Adipocyte (in vitro differentiated cells): ENCODE data around the gene BMPR2.

ENCODE experiments used
- DNase-seq: peaks from one replicate; pipeline ENCODE4 v3.0.0-alpha.2; 2015; ENCODE audit warnings: low read depth
- H3K27me3 ChIP-seq: replicated peaks from 2 replicates; pipeline ENCODE4 v1.7.0; 2013; ENCODE audit warnings: mild to moderate bottlenecking, low read length, moderate library complexity; ENCODE audit not compliant: control insufficient read depth, insufficient read depth
- H3K36me3 ChIP-seq: 2 replicates; pipeline ENCODE4 v1.7.0; 2013; ENCODE audit warnings: low read length, mild to moderate bottlenecking, moderate library complexity; ENCODE audit not compliant: control insufficient read depth, insufficient read depth, severe bottlenecking
- H3K4me1 ChIP-seq: 2 replicates; pipeline ENCODE4 v1.7.0; 2013; ENCODE audit warnings: mild to moderate bottlenecking, low read length, moderate library complexity; ENCODE audit not compliant: control insufficient read depth, insufficient read depth
- H3K4me3 ChIP-seq: 2 replicates; pipeline ENCODE4 v1.7.0; 2013; ENCODE audit warnings: mild to moderate bottlenecking, low read length, moderate library complexity
- H3K9ac ChIP-seq: 2 replicates; pipeline ENCODE4 v1.7.0; 2013; ENCODE audit warnings: mild to moderate bottlenecking, low read length, moderate library complexity
- H3K9me3 ChIP-seq: 2 replicates; pipeline ENCODE4 v1.7.0; 2013; ENCODE audit warnings: mild to moderate bottlenecking, low read length, moderate library complexity; ENCODE audit not compliant: control insufficient read depth

Gene BMPR2

GRCh38 chr2:202608142-202608852, 232.2 kb downstream of the BMPR2 start:
- H3K9me3 ChIP-seq: no peaks in the 10 kb centered on the region
- DNase-seq: no peak
- H3K4me1 ChIP-seq: peaks cover 3% of the 10 kb centered on the region
- H3K27me3 ChIP-seq: no peaks in the 10 kb centered on the region
- H3K4me3 ChIP-seq: no peak overlapping the region
- H3K9ac ChIP-seq: no peak overlapping the region
- H3K36me3 ChIP-seq: no peaks in the 10 kb centered on the region

- peaks cover 3% of the 10 kb centered on the region for H3K4me1 ChIP-seq
- DNase-seq: peak; percentile 15
- no peak overlapping the region for H3K4me3 ChIP-seq
- no peaks in the 10 kb centered on the region for H3K9me3 ChIP-seq
- H3K27me3 ChIP-seq: no peaks in the 10 kb centered on the region
- H3K36me3 ChIP-seq: no peaks in the 10 kb centered on the region
- H3K9ac ChIP-seq: no peak overlapping the region
Observed at GRCh38 chr2:202609381-202610145, 233.4 kb downstream of the BMPR2 start.

GRCh38 chr2:202610380-202610779, 234.3 kb downstream of the BMPR2 start:
- Histone ChIP-seq H3K4me3 (no peak overlapping the region), H3K4me1 (peaks cover 3% of the 10 kb centered on the region), H3K9me3 (no peaks in the 10 kb centered on the region), H3K27me3 (no peaks in the 10 kb centered on the region), H3K9ac (no peak overlapping the region), H3K36me3 (no peaks in the 10 kb centered on the region)
- DNase-seq: no peak

GRCh38 chr2:202612145-202612544, 236.0 kb downstream of the BMPR2 start:
- no peaks in the 10 kb centered on the region for H3K27me3 ChIP-seq
- peak; percentile 15 for DNase-seq
- H3K9me3 ChIP-seq: no peaks in the 10 kb centered on the region
- H3K4me1 ChIP-seq: peaks cover 3% of the 10 kb centered on the region
- no peak overlapping the region for H3K9ac ChIP-seq
- H3K4me3 ChIP-seq: no peak overlapping the region
- H3K36me3 ChIP-seq: no peaks in the 10 kb centered on the region

GRCh38 chr2:202613479-202613878, 237.4 kb downstream of the BMPR2 start:
- H3K9me3 ChIP-seq: no peaks in the 10 kb centered on the region
- H3K36me3 ChIP-seq: no peaks in the 10 kb centered on the region
- no peak for DNase-seq
- H3K4me3 ChIP-seq: no peak overlapping the region
- H3K4me1 ChIP-seq: peaks cover 3% of the 10 kb centered on the region
- no peak overlapping the region for H3K9ac ChIP-seq
- no peaks in the 10 kb centered on the region for H3K27me3 ChIP-seq
